ENCODE results near the gene ELAC2. TPM values are rescaled to one million over a fixed set of nuclear protein-coding genes. Genes with fewer than 3 reads are reported as not detected.
"Not testable (repeated sequence)": the region's sequence is repeated elsewhere in the genome, so short reads cannot be mapped to it uniquely, and the experiment has no call there.

ELAC2 gene
- total RNA-seq, 1 experiment from 2014 or later = 67.4 TPM

DNA sequence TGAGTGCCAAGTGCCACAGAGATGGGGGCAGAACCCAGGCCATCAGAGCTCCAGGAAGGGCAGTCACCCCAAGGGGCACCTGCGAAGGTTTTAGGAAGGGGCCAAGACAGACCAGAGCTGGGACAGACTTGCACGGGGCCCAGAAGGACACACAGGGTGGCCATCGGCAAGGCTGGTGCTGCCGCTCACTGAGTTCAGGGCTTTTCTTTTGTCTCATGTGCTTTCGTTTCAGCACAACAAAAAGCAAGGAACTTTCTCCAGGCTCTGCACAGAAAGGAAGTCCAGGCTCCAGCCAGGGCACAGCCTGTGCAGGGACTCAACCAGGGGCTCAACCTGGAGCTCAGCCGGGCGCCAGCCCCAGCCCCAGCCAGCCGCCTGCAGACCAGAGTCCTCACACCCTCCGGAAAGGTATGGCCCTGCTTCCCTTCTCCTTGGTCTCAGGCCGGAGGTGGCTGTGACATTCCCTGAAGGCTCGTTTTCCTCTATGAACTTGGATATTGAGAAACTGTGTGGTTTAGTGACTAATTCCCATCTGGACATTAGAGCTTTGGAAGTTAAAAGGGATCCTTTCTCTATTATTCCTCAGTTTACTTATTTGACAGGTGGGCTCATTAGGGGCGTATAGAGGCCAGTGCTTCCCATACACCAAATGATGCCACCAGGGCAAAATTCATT is 37.9 kb downstream of the ELAC2 start:
- intact Hi-C loops (cut with micrococcal nuclease) = no loop called here
- no peak overlapping the region for H3K27ac Mint-ChIP-seq (ENCODE audit: low read depth, unreplicated experiment)
- DNase-seq (ENCODE audit: unreplicated experiment) = no peak
- no TSS peak for BruUV-seq (replicated peaks)
- H3K36me3 Mint-ChIP-seq (ENCODE audit: insufficient read depth, unreplicated experiment) = no peaks in the 10 kb centered on the region
- peaks cover 17% of the 10 kb centered on the region for H3K4me1 Mint-ChIP-seq (ENCODE audit: insufficient read depth, unreplicated experiment)
- no peaks in the 10 kb centered on the region for H3K9me3 Mint-ChIP-seq (ENCODE audit: unreplicated experiment)
- no peak overlapping the region for H3K4me3 Mint-ChIP-seq (ENCODE audit: unreplicated experiment)
- ChIA-PET CTCF (interaction anchor here (0.6 to 1.3 kb wide), 6 partner anchors 15 to 318 kb away, joined by 3 to 5 read pairs (median 3); no protein-coding TSS in a partner anchor), POLR2A (no interaction called here)
- no peaks in the 10 kb centered on the region for H3K27me3 Mint-ChIP-seq (ENCODE audit: insufficient read depth, unreplicated experiment)
- TF ChIP-seq CTCF (IDR thresholded peaks at IDR 0.05; ENCODE audit: unreplicated experiment) = no peak

DNA sequence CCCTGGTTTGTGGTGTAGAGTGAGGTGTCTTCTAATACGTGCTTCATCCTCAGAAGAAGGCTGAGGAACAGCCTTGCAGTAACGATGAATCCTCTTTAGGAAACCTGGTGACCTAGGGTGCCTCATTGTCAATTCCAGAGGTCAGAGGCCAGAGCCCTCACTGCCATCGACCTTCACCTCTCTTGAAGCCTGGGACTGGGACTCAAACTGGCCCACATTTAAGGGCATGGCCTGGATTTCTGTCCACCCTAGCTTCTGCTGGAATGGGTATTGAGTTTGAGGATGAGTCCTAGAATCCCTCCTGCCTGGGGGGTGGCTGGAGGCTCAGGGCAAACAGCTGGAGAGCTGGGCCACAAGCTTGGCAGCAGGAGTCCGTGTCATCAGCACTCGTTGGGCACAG is 38.6 kb downstream of the ELAC2 start:
- H3K4me1 Mint-ChIP-seq (ENCODE audit: insufficient read depth, unreplicated experiment) = peaks cover 12% of the 10 kb centered on the region
- H3K9me3 Mint-ChIP-seq (ENCODE audit: unreplicated experiment) = no peaks in the 10 kb centered on the region
- CTCF ChIA-PET = interaction anchor here (0.6 to 1.3 kb wide), 3 partner anchors 23 to 317 kb away, joined by 3 read pairs; no protein-coding TSS in a partner anchor
- H3K36me3 Mint-ChIP-seq (ENCODE audit: insufficient read depth, unreplicated experiment) = no peaks in the 10 kb centered on the region
- no peak for TF ChIP-seq CTCF (IDR thresholded peaks at IDR 0.05; ENCODE audit: unreplicated experiment)
- H3K27ac Mint-ChIP-seq (ENCODE audit: low read depth, unreplicated experiment) = no peak overlapping the region
- intact Hi-C loops (cut with micrococcal nuclease) = no loop called here
- no peak overlapping the region for H3K4me3 Mint-ChIP-seq (ENCODE audit: unreplicated experiment)
- no peaks in the 10 kb centered on the region for H3K27me3 Mint-ChIP-seq (ENCODE audit: insufficient read depth, unreplicated experiment)
- no TSS peak for BruUV-seq (replicated peaks)
- POLR2A ChIA-PET = no interaction called here
- DNase-seq (ENCODE audit: unreplicated experiment) = no peak

DNA sequence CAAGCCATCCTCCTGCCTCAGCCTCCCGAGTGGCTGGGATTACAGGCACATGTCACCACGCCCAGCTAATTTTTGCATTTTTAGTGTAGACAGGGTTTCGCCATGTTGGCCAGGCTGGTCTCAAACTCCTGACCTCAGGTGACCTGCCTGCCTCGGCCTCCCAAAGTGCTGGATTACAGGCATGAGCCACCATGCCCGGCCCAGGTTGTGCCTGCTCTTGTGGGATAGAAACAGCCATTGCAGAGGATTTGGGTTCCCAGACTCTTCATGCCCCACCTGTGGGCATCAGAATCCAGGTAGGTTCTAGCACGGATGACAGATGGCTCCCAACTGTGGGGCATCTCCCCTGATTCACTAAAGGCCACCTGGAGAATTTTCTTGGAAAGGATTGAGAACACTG is 39.0 kb downstream of the ELAC2 start:
- intact Hi-C loops (cut with micrococcal nuclease); H3K4me3 Mint-ChIP-seq (ENCODE audit: unreplicated experiment); H3K36me3 Mint-ChIP-seq (ENCODE audit: insufficient read depth, unreplicated experiment); H3K9me3 Mint-ChIP-seq (ENCODE audit: unreplicated experiment); H3K4me1 Mint-ChIP-seq (ENCODE audit: insufficient read depth, unreplicated experiment); DNase-seq (ENCODE audit: unreplicated experiment); H3K27me3 Mint-ChIP-seq (ENCODE audit: insufficient read depth, unreplicated experiment); H3K27ac Mint-ChIP-seq (ENCODE audit: low read depth, unreplicated experiment); POLR2A ChIA-PET; BruUV-seq (replicated peaks): not testable (repeated sequence)
- CTCF ChIA-PET = interaction anchor here (0.6 to 1.3 kb wide), 2 partner anchors 23 to 236 kb away, joined by 3 read pairs; no protein-coding TSS in a partner anchor

DNA sequence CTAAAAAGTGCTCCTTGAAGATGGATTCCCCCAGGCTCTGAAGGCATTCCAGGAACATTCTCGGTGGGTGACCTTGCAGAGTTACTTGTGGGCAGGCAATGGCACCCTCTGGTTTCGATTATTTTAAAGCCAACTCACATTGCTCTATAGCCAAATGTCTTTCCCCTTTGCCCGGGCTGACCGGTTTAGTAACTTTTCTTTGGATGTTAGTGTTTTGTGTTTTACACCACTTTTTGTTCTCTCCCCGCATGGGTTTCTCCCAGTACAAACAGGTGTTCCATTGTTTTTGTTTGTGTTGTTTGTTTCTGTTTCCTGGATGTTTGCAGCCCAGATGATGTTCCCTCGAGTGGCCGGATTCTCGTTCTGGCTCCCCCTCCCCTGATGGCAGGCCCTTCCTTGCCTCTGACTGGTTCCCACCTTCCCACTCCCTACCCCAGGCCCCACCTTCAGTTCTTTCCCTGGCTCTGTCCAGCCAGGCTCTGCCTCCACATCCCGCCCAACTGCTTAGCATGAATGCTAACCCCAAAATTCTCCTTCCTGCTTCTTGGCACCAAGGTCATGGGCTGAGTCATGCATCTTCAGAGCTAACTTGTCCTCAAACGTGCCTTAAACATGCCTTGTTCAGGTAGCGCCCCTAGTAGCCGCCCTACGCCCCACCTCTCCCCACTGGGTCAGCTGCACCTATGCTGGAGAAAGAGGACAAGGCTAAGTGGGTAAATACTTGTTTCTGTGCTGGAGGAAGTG is 40.6 kb downstream of the ELAC2 start:
- ChIA-PET CTCF (interaction anchor here (0.6 to 1.4 kb wide), 3 partner anchors 20 to 236 kb away, joined by 3 to 4 read pairs (median 4); no protein-coding TSS in a partner anchor), POLR2A (interaction anchor here (0.6 to 1.2 kb wide), 2 partner anchors 9 to 872 kb away, joined by 3 read pairs; no protein-coding TSS in a partner anchor)
- no peak overlapping the region for H3K27ac Mint-ChIP-seq (ENCODE audit: low read depth, unreplicated experiment)
- DNase-seq (ENCODE audit: unreplicated experiment) = peak; percentile 41
- no TSS peak for BruUV-seq (replicated peaks)
- intact Hi-C loops (cut with micrococcal nuclease) = no loop called here
- no peaks in the 10 kb centered on the region for H3K36me3 Mint-ChIP-seq (ENCODE audit: insufficient read depth, unreplicated experiment)
- peaks cover 2% of the 10 kb centered on the region for H3K27me3 Mint-ChIP-seq (ENCODE audit: insufficient read depth, unreplicated experiment)
- H3K4me3 Mint-ChIP-seq (ENCODE audit: unreplicated experiment) = no peak overlapping the region
- H3K9me3 Mint-ChIP-seq (ENCODE audit: unreplicated experiment) = no peaks in the 10 kb centered on the region
- H3K4me1 Mint-ChIP-seq (ENCODE audit: insufficient read depth, unreplicated experiment) = peaks cover 7% of the 10 kb centered on the region
- no peak for TF ChIP-seq CTCF (IDR thresholded peaks at IDR 0.05; ENCODE audit: unreplicated experiment)
